ENCODE data around the gene NR2C1.
"Not testable (repeated sequence)": the region's sequence is repeated elsewhere in the genome, so short reads cannot be mapped to it uniquely, and the experiment has no call there.

The NR2C1 gene

GRCh38 chr12:94997726-94998125 lies 75.7 kb downstream of the NR2C1 start:
- Histone ChIP-seq H3K79me2 (ENCODE audit: low read length) (peaks cover 29% of the 10 kb centered on the region), H3K9ac (ENCODE audit: low read length) (no peak overlapping the region), H3K9me3 (ENCODE audit: insufficient read depth, low read length) (no peaks in the 10 kb centered on the region), H4K20me1 (ENCODE audit: insufficient read depth, low read length) (no peaks in the 10 kb centered on the region), H3K27me3 (ENCODE audit: low read depth, low read length) (no peaks in the 10 kb centered on the region), H2AFZ (ENCODE audit: low read depth, low read length) (no peak overlapping the region), H3K36me3 (replicated peaks; ENCODE audit: low read depth, low read length) (peaks cover 11% of the 10 kb centered on the region), H3K4me2 (ENCODE audit: low read length) (no peak overlapping the region), H3K4me3 (ENCODE audit: low read length) (no peak overlapping the region), H3K4me1 (ENCODE audit: low read length) (peaks cover 4% of the 10 kb centered on the region), H3K27ac (ENCODE audit: low read length) (no peak overlapping the region)
- TF ChIP-seq CTCF (IDR thresholded peaks at IDR 0.05; ENCODE audit: low read depth, low read length) (no peak), EZH2phosphoT487 (IDR thresholded peaks at IDR 0.05; ENCODE audit: low read depth) (no peak)

GRCh38 chr12:94997061-94997460 lies 76.4 kb downstream of the NR2C1 start:
- Histone ChIP-seq H3K4me3 (ENCODE audit: low read length) (no peak overlapping the region), H4K20me1 (ENCODE audit: insufficient read depth, low read length) (no peaks in the 10 kb centered on the region), H3K79me2 (ENCODE audit: low read length) (peaks cover 26% of the 10 kb centered on the region), H3K4me1 (ENCODE audit: low read length) (no peaks in the 10 kb centered on the region), H3K36me3 (replicated peaks; ENCODE audit: low read depth, low read length) (peaks cover 16% of the 10 kb centered on the region), H3K27ac (ENCODE audit: low read length) (no peak overlapping the region), H2AFZ (ENCODE audit: low read depth, low read length) (no peak overlapping the region), H3K4me2 (ENCODE audit: low read length) (no peak overlapping the region), H3K9ac (ENCODE audit: low read length) (no peak overlapping the region), H3K27me3 (ENCODE audit: low read depth, low read length) (no peaks in the 10 kb centered on the region), H3K9me3 (ENCODE audit: insufficient read depth, low read length) (no peaks in the 10 kb centered on the region)
- TF ChIP-seq CTCF (IDR thresholded peaks at IDR 0.05; ENCODE audit: low read depth, low read length): no peak
- TF ChIP-seq EZH2phosphoT487 (IDR thresholded peaks at IDR 0.05; ENCODE audit: low read depth): no peak

GRCh38 chr12:94994312-94994711 lies 79.1 kb downstream of the NR2C1 start:
- H3K9me3 ChIP-seq (ENCODE audit: insufficient read depth, low read length): no peaks in the 10 kb centered on the region
- H3K4me3 ChIP-seq (ENCODE audit: low read length): no peak overlapping the region
- no peak overlapping the region for H3K27ac ChIP-seq (ENCODE audit: low read length)
- no peak overlapping the region for H2AFZ ChIP-seq (ENCODE audit: low read depth, low read length)
- H3K36me3 ChIP-seq (replicated peaks; ENCODE audit: low read depth, low read length): peaks cover 9% of the 10 kb centered on the region
- no peak overlapping the region for H3K4me2 ChIP-seq (ENCODE audit: low read length)
- no peaks in the 10 kb centered on the region for H4K20me1 ChIP-seq (ENCODE audit: insufficient read depth, low read length)
- H3K4me1 ChIP-seq (ENCODE audit: low read length): no peaks in the 10 kb centered on the region
- peaks cover 21% of the 10 kb centered on the region for H3K79me2 ChIP-seq (ENCODE audit: low read length)
- H3K27me3 ChIP-seq (ENCODE audit: low read depth, low read length): no peaks in the 10 kb centered on the region
- no peak overlapping the region for H3K9ac ChIP-seq (ENCODE audit: low read length)
- TF ChIP-seq EZH2phosphoT487 (IDR thresholded peaks at IDR 0.05; ENCODE audit: low read depth) (no peak), CTCF (IDR thresholded peaks at IDR 0.05; ENCODE audit: low read depth, low read length) (no peak)

GRCh38 chr12:94993855-94994254 lies 79.6 kb downstream of the NR2C1 start:
- H4K20me1 ChIP-seq (ENCODE audit: insufficient read depth, low read length); H3K27me3 ChIP-seq (ENCODE audit: low read depth, low read length); H3K9ac ChIP-seq (ENCODE audit: low read length); H3K36me3 ChIP-seq (replicated peaks; ENCODE audit: low read depth, low read length); H2AFZ ChIP-seq (ENCODE audit: low read depth, low read length); H3K4me2 ChIP-seq (ENCODE audit: low read length); H3K4me3 ChIP-seq (ENCODE audit: low read length); H3K27ac ChIP-seq (ENCODE audit: low read length); H3K4me1 ChIP-seq (ENCODE audit: low read length); H3K9me3 ChIP-seq (ENCODE audit: insufficient read depth, low read length): not testable (repeated sequence)
- peaks cover 19% of the 10 kb centered on the region for H3K79me2 ChIP-seq (ENCODE audit: low read length)

GRCh38 chr12:94990222-94990621 lies 83.2 kb downstream of the NR2C1 start:
- H3K36me3 ChIP-seq (replicated peaks; ENCODE audit: low read depth, low read length): peaks cover 15% of the 10 kb centered on the region
- no peaks in the 10 kb centered on the region for H3K27me3 ChIP-seq (ENCODE audit: low read depth, low read length)
- H3K27ac ChIP-seq (ENCODE audit: low read length): no peak overlapping the region
- no peaks in the 10 kb centered on the region for H3K9me3 ChIP-seq (ENCODE audit: insufficient read depth, low read length)
- no peak overlapping the region for H3K4me3 ChIP-seq (ENCODE audit: low read length)
- H4K20me1 ChIP-seq (ENCODE audit: insufficient read depth, low read length): peaks cover 4% of the 10 kb centered on the region; the same call in 1 of the 2 replicates
- H3K79me2 ChIP-seq (ENCODE audit: low read length): 0 out of 2 replicates have a peak, but pooled peaks cover 2% of the 10 kb centered on the region
- TF ChIP-seq CTCF (IDR thresholded peaks at IDR 0.05; ENCODE audit: low read depth, low read length): no peak
- TF ChIP-seq EZH2phosphoT487 (IDR thresholded peaks at IDR 0.05; ENCODE audit: low read depth): no peak
- no peak overlapping the region for H3K9ac ChIP-seq (ENCODE audit: low read length)
- H3K4me1 ChIP-seq (ENCODE audit: low read length): no peaks in the 10 kb centered on the region
- H2AFZ ChIP-seq (ENCODE audit: low read depth, low read length): no peak overlapping the region
- no peak overlapping the region for H3K4me2 ChIP-seq (ENCODE audit: low read length)
